ENCODE measurements around the gene REXO5. TPM values are rescaled to one million over a fixed set of nuclear protein-coding genes. Genes with fewer than 3 reads are reported as not detected.
A peak's percentile ranks its signal among the peaks of the same experiment; 100 is the strongest.

REXO5 gene
- total and polyA plus RNA-seq, 2 of the 13 experiments (the other 11 are each of a cell fraction or from before 2014, with no cell fraction given) = 5.9 to 13.1 TPM

GRCh38 chr16:20878682-20879147, 72.4 kb downstream of the REXO5 start (continued):
- TF ChIP-seq ZNF142 (CRISPR knock-in tag; IDR thresholded peaks at IDR 0.05) (no peak), TSC22D2 (CRISPR knock-in tag; IDR thresholded peaks at IDR 0.05; ENCODE audit: borderline replicate concordance) (0 out of 2 replicates have a peak, but pooled peaks have one; percentile 23), TCF12 (IDR thresholded peaks at IDR 0.05) (no peak), TCF12 (CRISPR knock-in tag; IDR thresholded peaks at IDR 0.05) (no peak), CC2D1A (CRISPR knock-in tag; IDR thresholded peaks at IDR 0.05) (no peak), FOXO4 (CRISPR knock-in tag; conservative IDR thresholded peaks at IDR 0.05) (no peak), ZFP36L1 (CRISPR knock-in tag; IDR thresholded peaks at IDR 0.05) (no peak), KDM4B (CRISPR knock-in tag; IDR thresholded peaks at IDR 0.05) (0 out of 2 replicates have a peak, but pooled peaks have one; percentile 42), ZNF20 (CRISPR knock-in tag; IDR thresholded peaks at IDR 0.05) (no peak), ATM (IDR thresholded peaks at IDR 0.05; ENCODE audit: borderline replicate concordance) (no peak), ZNF556 (CRISPR knock-in tag; IDR thresholded peaks at IDR 0.05; ENCODE audit: borderline replicate concordance) (peak; percentile 85; the same call in 1 of the 2 replicates), GABPA (IDR thresholded peaks at IDR 0.05; ENCODE audit: low read depth, low read length) (no peak), GABPA (CRISPR knock-in tag; IDR thresholded peaks at IDR 0.05; ENCODE audit: low read depth) (peak; percentile 30; the same call in 1 of the 2 replicates), FOXP1 (IDR thresholded peaks at IDR 0.05) (no peak), FOXP1 (CRISPR knock-in tag; IDR thresholded peaks at IDR 0.05) (peak; percentile 51), ZBTB7B (CRISPR knock-in tag; IDR thresholded peaks at IDR 0.05) (peak; percentile 76), ZNF549 (CRISPR knock-in tag; IDR thresholded peaks at IDR 0.05) (no peak), ZNF207 (IDR thresholded peaks at IDR 0.05; ENCODE audit: borderline replicate concordance) (no peak), THAP11 (CRISPR knock-in tag; IDR thresholded peaks at IDR 0.05) (no peak), ZNF639 (CRISPR knock-in tag; conservative IDR thresholded peaks at IDR 0.05) (no peak), DMAP1 (CRISPR knock-in tag; IDR thresholded peaks at IDR 0.05) (no peak), IKZF1 (IDR thresholded peaks at IDR 0.05) (no peak), ZBTB1 (CRISPR knock-in tag; IDR thresholded peaks at IDR 0.05; ENCODE audit: borderline replicate concordance) (no peak), MIER2 (CRISPR knock-in tag; IDR thresholded peaks at IDR 0.05) (0 out of 2 replicates have a peak, but pooled peaks have one; percentile 17), SPEN (CRISPR knock-in tag; IDR thresholded peaks at IDR 0.05; ENCODE audit: low read depth) (no peak), SNAPC5 (CRISPR knock-in tag; IDR thresholded peaks at IDR 0.05; ENCODE audit: borderline replicate concordance) (no peak), NFIC (IDR thresholded peaks at IDR 0.05; ENCODE audit: low read length) (no peak)

All from HepG2 (cell line).